ENCODE results near the gene LGALS7. TPM values are rescaled to one million over a fixed set of nuclear protein-coding genes. Genes with fewer than 3 reads are reported as not detected.

LGALS7 gene
- total and polyA plus RNA-seq, 7 donors: not detected

DNA sequence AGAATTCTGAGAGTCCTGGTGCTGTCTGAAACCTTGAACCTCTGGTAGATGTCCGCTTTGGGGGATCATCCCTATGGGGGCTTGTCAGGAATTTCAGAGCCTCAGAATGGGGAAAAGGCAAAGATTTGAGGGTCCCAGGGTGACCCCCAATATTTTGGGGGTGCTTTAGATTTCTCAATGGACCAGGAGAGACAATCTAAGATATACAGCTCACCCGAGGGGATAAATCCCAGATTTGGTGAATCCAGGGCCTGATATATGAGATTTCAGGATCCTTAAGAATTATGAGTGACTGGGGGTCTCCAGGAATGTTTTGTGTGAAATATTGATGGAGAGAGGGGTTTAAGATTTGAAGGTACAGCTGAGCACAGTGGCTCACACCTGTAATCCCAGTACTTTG, 32.4 kb downstream of the LGALS7 start:
- ATAC-seq (no peak), DNase-seq (no peak)
- no peaks in the 10 kb centered on the region for H3K36me3 ChIP-seq (ENCODE audit: insufficient read depth in 1 of 2, low read depth in 1 of 2)
- no peak for TF ChIP-seq CTCF (IDR thresholded peaks at IDR 0.05)
- H3K27ac ChIP-seq: no peak overlapping the region
- H3K4me1 ChIP-seq: no peaks in the 10 kb centered on the region
- intact Hi-C loops (cut with DNase I): no loop called here
- H3K9me3 ChIP-seq: no peaks in the 10 kb centered on the region
- H3K4me3 ChIP-seq: no peak overlapping the region
- WGBS, 3 donors: 92 to 100% (median 97%) methylated on average over 2 of the region's 2 CpGs
- peaks cover 0 to 8% (median 3%) of the 10 kb centered on the region in 3 donors for H3K27me3 ChIP-seq (ENCODE audit: insufficient read depth in 3 of 3, low read length in 2 of 3)

DNA sequence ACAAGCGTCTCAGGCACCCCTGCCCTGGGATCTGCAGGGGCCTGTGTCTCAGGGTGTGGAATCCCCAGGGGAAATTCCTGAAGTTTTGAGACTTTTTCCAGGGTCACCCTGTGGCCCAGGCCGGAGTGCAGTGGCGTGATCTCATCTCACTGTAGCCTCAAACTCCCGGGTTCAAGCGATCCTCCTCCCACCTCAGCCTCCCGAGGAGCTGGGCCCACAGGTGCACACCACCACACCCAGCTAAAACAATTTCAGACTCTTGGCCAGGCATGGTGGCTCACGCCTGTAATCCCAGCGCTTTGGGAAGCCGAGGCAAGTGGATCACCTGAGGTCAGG, 33.1 kb downstream of the LGALS7 start:
- Histone ChIP-seq H3K9me3 (no peaks in the 10 kb centered on the region), H3K4me1 (no peaks in the 10 kb centered on the region), H3K4me3 (no peak overlapping the region), H3K36me3 (ENCODE audit: insufficient read depth in 1 of 2, low read depth in 1 of 2) (no peaks in the 10 kb centered on the region), H3K27ac (no peak overlapping the region), H3K27me3 (ENCODE audit: insufficient read depth in 3 of 3, low read length in 2 of 3) (peaks cover 0 to 8% (median 3%) of the 10 kb centered on the region in 3 donors)
- no peak for TF ChIP-seq CTCF (IDR thresholded peaks at IDR 0.05)
- 89 to 93% (median 89%) methylated on average over 9 of the region's 9 CpGs for WGBS, 3 donors
- intact Hi-C loops (cut with DNase I): no loop called here
- DNase-seq (no peak), ATAC-seq (no peak)

DNA sequence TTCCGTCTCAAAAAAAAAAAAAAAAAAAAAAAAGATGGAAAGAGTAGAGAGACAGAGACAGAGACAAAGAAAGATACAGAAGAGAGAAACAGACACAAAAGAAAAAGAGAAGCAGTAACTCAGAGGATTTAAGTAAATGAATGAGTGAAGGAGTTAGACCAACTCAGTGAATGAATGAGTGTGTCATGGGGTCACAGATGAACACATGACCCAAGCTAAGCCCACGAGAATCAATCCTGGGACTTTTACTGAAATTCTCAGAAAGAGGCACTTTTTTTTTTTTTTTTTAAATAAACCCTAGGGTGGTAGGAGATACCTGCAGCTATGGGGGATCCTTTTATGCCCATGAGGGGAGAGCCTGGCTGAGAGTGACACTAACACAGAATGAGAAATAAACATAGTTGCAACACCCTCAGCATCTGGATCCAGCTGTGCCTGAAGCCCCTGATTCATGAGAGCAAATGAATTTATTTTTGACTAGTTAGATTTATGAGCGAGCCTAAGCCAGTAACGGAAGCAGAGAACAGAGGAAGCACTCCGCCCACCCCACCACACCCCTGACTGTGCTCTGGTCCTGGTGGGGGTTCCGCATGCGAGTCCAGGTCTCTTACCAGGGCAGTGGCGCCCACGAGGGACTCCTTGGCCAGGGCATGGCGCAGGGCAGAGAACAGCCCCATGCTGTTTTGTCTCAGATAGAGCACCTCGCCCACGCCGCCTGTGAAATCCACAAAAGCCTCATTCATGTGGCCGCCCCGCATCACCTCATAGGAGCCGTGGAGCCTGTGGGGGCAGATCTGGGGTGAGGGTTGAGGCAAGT, 33.7 kb downstream of the LGALS7 start:
- Histone ChIP-seq H3K27ac (no peak overlapping the region), H3K27me3 (ENCODE audit: insufficient read depth in 3 of 3, low read length in 2 of 3) (peaks cover 0 to 8% (median 3%) of the 10 kb centered on the region in 3 donors), H3K4me1 (no peaks in the 10 kb centered on the region), H3K4me3 (no peak overlapping the region), H3K9me3 (no peaks in the 10 kb centered on the region), H3K36me3 (ENCODE audit: insufficient read depth in 1 of 2, low read depth in 1 of 2) (no peaks in the 10 kb centered on the region)
- ATAC-seq: no peak
- intact Hi-C loops (cut with DNase I): no loop called here
- no peak for DNase-seq
- no peak for TF ChIP-seq CTCF (IDR thresholded peaks at IDR 0.05)
- 83 to 87% (median 86%) methylated on average over 15 to 16 of the region's 16 CpGs for WGBS, 3 donors

GRCh38 chr19:38737921-38738737, 35.2 kb downstream of the LGALS7 start:
- Histone ChIP-seq H3K9me3 (no peaks in the 10 kb centered on the region), H3K27me3 (ENCODE audit: insufficient read depth in 3 of 3, low read length in 2 of 3) (peaks cover 0 to 8% (median 3%) of the 10 kb centered on the region in 3 donors), H3K4me1 (no peaks in the 10 kb centered on the region), H3K4me3 (no peak overlapping the region), H3K27ac (no peak overlapping the region), H3K36me3 (ENCODE audit: insufficient read depth in 1 of 2, low read depth in 1 of 2) (no peaks in the 10 kb centered on the region)
- no peak for TF ChIP-seq CTCF (IDR thresholded peaks at IDR 0.05)
- WGBS, 3 donors: 94 to 97% (median 96%) methylated on average over 21 of the region's 21 CpGs
- intact Hi-C loops (cut with DNase I): no loop called here
- no peak for DNase-seq
- ATAC-seq: no peak

All from psoas muscle (tissue), 8 donors.